Glomerular visceral epithelial cell (primary cell): ENCODE measurements around the gene SLC9A8.

Experiments
- DNase-seq: peaks from one replicate; pipeline ENCODE4 v3.0.0-alpha.2; 2016; ENCODE audit errors: extremely low spot score

Gene SLC9A8

GRCh38 chr20:49813305-49813974, 812 bp downstream of the SLC9A8 start:
- DNase-seq, result no peak

GRCh38 chr20:49814057-49814694, 1.5 kb downstream of the SLC9A8 start:
- DNase-seq, result no peak

- no peak for DNase-seq
Measured at GRCh38 chr20:49818816-49819215, 6.2 kb downstream of the SLC9A8 start.

- DNase-seq, result no peak
Measured at GRCh38 chr20:49819702-49820101, 7.1 kb downstream of the SLC9A8 start.

- DNase-seq, result no peak
Measured at GRCh38 chr20:49821381-49821780, 8.8 kb downstream of the SLC9A8 start.

GRCh38 chr20:49821870-49822331, 9.3 kb downstream of the SLC9A8 start:
- peak; percentile 69 for DNase-seq

- no peak for DNase-seq
Measured at GRCh38 chr20:49823152-49823847, 10.7 kb downstream of the SLC9A8 start.

GRCh38 chr20:49824206-49824605, 11.6 kb downstream of the SLC9A8 start:
- no peak for DNase-seq

- no peak for DNase-seq
Measured at GRCh38 chr20:49825521-49826033, 12.9 kb downstream of the SLC9A8 start.

GRCh38 chr20:49831022-49831769, 18.6 kb downstream of the SLC9A8 start:
- no peak for DNase-seq

GRCh38 chr20:49831770-49832631, 19.4 kb downstream of the SLC9A8 start:
- no peak for DNase-seq

- DNase-seq, result no peak
Measured at GRCh38 chr20:49832632-49833327, 20.2 kb downstream of the SLC9A8 start.

GRCh38 chr20:49833483-49833882, 20.9 kb downstream of the SLC9A8 start:
- DNase-seq, result no peak

- DNase-seq, result no peak
Measured at GRCh38 chr20:49835031-49835430, 22.4 kb downstream of the SLC9A8 start.

GRCh38 chr20:49838546-49838945, 25.9 kb downstream of the SLC9A8 start:
- DNase-seq, result no peak

- DNase-seq, result no peak
Measured at GRCh38 chr20:49843139-49843538, 30.5 kb downstream of the SLC9A8 start.

GRCh38 chr20:49843770-49844380, 31.2 kb downstream of the SLC9A8 start:
- no peak for DNase-seq

- DNase-seq, result no peak
Measured at GRCh38 chr20:49845060-49845459, 32.4 kb downstream of the SLC9A8 start.

GRCh38 chr20:49846206-49846807, 33.7 kb downstream of the SLC9A8 start:
- DNase-seq, result peak; percentile 54
